HepG2 (cell line): ENCODE measurements around the gene ANO5. TPM values are rescaled to one million over a fixed set of nuclear protein-coding genes. Genes with fewer than 3 reads are reported as not detected.

Experiments
- ATAC-seq: fragments of 200-7000 bp; cut with Tn5 transposase; 3 replicates; pipeline ENCODE4 v1.9.1; 2020; ENCODE audit warnings: mild to moderate bottlenecking, moderate library complexity
- BruUV-seq: library from RNA; stranded (reverse); fragments of 400-500 nt; replicated peaks from 2 replicates; lab custom pipeline; 2021; lab: Mats Ljungman, UMichigan
- CTCF ChIA-PET: fragments of 300-600 bp; formaldehyde crosslinking; extraction: SDS; loops from one replicate; lab custom pipeline; 2021; ENCODE audit warnings: low total read pairs, inconsistent platforms, low intra/inter-chr PET ratio; lab: Yijun Ruan, JAX
- POLR2A ChIA-PET: fragments of 350-600 bp; sonication (Branson Sonifier 250); formaldehyde crosslinking; loops from one replicate; lab custom pipeline; 2020; ENCODE audit warnings: antibody characterized with exemption, inconsistent platforms; lab: Yijun Ruan, JAX
- DNase-seq: peaks from one replicate; pipeline ENCODE4 v3.0.0-alpha.2; 2015; ENCODE audit warnings: low spot score
- FAIRE-seq: peaks from 3 replicates; lab custom pipeline; 2011; peaks lifted over from hg19 to GRCh38; lab: Jason Lieb, UNC
- H2AFZ ChIP-seq: one replicate; pipeline ENCODE4 v1.6.1; 2011; ENCODE audit warnings: low read length, inconsistent platforms
- H3K27ac ChIP-seq: fragments of 300-600 bp; 3 replicates; pipeline ENCODE4 v1.8.0; 2011; ENCODE audit warnings: mixed run types, mild to moderate bottlenecking, mixed read lengths, low read length, inconsistent platforms; ENCODE audit not compliant: insufficient read depth; ENCODE audit errors: extremely low read length
- H3K27me3 ChIP-seq, 2 experiments: fragments of 200-600 bp in 1 of 2; 2 replicates in 1 of 2; 3 replicates in 1 of 2; pipeline versions ENCODE4 v1.6.0 to v1.8.0; 2011; ENCODE audit warnings: low read length in 2 of 2, mild to moderate bottlenecking in 2 of 2, moderate library complexity in 2 of 2, inconsistent platforms in 1 of 2; ENCODE audit not compliant: insufficient read depth in 2 of 2, control insufficient read depth in 1 of 2
- H3K36me3 ChIP-seq, 2 experiments: fragments of 200-600 bp in 1 of 2; replicated peaks in 1 of 2; 2 replicates in 1 of 2; 3 replicates in 1 of 2; pipeline versions ENCODE4 v1.5.1 to v1.8.0; 2011; ENCODE audit warnings: low read length in 2 of 2, inconsistent platforms in 1 of 2; ENCODE audit not compliant: insufficient read depth in 2 of 2, control insufficient read depth in 1 of 2
- H3K4me1 ChIP-seq: 2 replicates; pipeline ENCODE4 v1.5.1; 2012; ENCODE audit warnings: low read length, inconsistent platforms; ENCODE audit not compliant: insufficient read depth
- H3K4me2 ChIP-seq: 2 replicates; pipeline ENCODE4 v1.6.0; 2011; ENCODE audit warnings: low read depth, low read length, inconsistent platforms
- H3K4me3 ChIP-seq, 3 experiments: fragments of 200-600 bp in 1 of 3; sonication (generic), shearing (Covaris generic) in 1 of 3; replicated peaks in 1 of 3; 2 replicates each; pipeline ENCODE4 v1.5.1; 2011 to 2016; ENCODE audit warnings: low read length in 3 of 3, inconsistent platforms in 2 of 3, low read depth in 2 of 3, mild to moderate bottlenecking in 2 of 3, control low read depth in 1 of 3, mixed read lengths in 1 of 3; ENCODE audit not compliant: insufficient read depth in 1 of 3
- H3K79me2 ChIP-seq: one replicate; pipeline ENCODE4 v1.6.1; 2011; ENCODE audit warnings: low read length, inconsistent platforms; ENCODE audit not compliant: insufficient read depth
- H3K9ac ChIP-seq: 2 replicates; pipeline ENCODE4 v1.6.0; 2011; ENCODE audit warnings: mild to moderate bottlenecking, low read depth, low read length, inconsistent platforms; ENCODE audit not compliant: insufficient read depth
- H3K9me3 ChIP-seq: 2 replicates; pipeline ENCODE4 v1.5.1; 2012; ENCODE audit warnings: mild to moderate bottlenecking, low read length
- H4K20me1 ChIP-seq: 2 replicates; pipeline ENCODE4 v1.6.0; 2011; ENCODE audit warnings: inconsistent platforms, mild to moderate bottlenecking, low read length, moderate library complexity; ENCODE audit not compliant: insufficient read depth
- ARNT ChIP-seq: fragments of 450-650 bp; IDR thresholded peaks from 2 replicates; pipeline ENCODE4 v1.6.1; 2017
- GFI1 ChIP-seq: sonication (generic); formaldehyde crosslinking; IDR thresholded peaks from 2 replicates; pipeline ENCODE4 v1.5.0; 2020; ENCODE audit warnings: missing genetic modification reagents, mild to moderate bottlenecking, borderline replicate concordance
- HHEX ChIP-seq: IDR thresholded peaks from 2 replicates; pipeline ENCODE4 v1.6.1; 2016; ENCODE audit warnings: control low read depth
- KDM5A ChIP-seq: fragments of 200-600 bp; sonication (generic); IDR thresholded peaks from 2 replicates; pipeline ENCODE4 v1.7.0; 2018; ENCODE audit warnings: antibody characterized with exemption, mild to moderate bottlenecking, low read length, borderline replicate concordance
- NCOA2 ChIP-seq: sonication (generic); formaldehyde crosslinking; IDR thresholded peaks from 2 replicates; pipeline ENCODE4 v1.8.0; 2022; ENCODE audit warnings: inconsistent platforms
- SOX5 ChIP-seq: IDR thresholded peaks from 2 replicates; pipeline ENCODE4 v1.6.1; 2016; ENCODE audit warnings: borderline replicate concordance
- ZFP41 ChIP-seq: sonication (generic); formaldehyde crosslinking; IDR thresholded peaks from 2 replicates; pipeline ENCODE4 v1.4.0; 2020; ENCODE audit warnings: mild to moderate bottlenecking, missing genetic modification reagents, borderline replicate concordance
- ZNF7 ChIP-seq: IDR thresholded peaks from 2 replicates; pipeline ENCODE4 v1.6.1; 2016; ENCODE audit warnings: missing biosample characterization, missing genetic modification reagents
- WGBS: methylation state at CpG from one replicate; pipeline ENCODE4 v1.1.6; 2017; ENCODE audit warnings: low lambda C conversion rate; 5-methylcytosine and 5-hydroxymethylcytosine counted together
- in situ Hi-C: cut with HindIII; loops from 2 replicates; pipeline ENCODE4 v1.10.0; 2017; ENCODE audit warnings: low pct_unique_long_range_greater_than_20kb; ENCODE audit not compliant: extremely low pct_ligation_motif_present
- intact Hi-C: fragments of 100-400 bp; cut with micrococcal nuclease; formaldehyde crosslinking; loops from one replicate; pipeline ENCODE4 v1.10.0; 2022; ENCODE audit not compliant: unreplicated experiment
- polyA plus RNA-seq, 8 experiments: library from polyadenylated mRNA; depleted of rRNA in 3 of 8; stranded (reverse) in 7 of 8; unstranded in 1 of 8; fragments of >200 nt; fragmentation: Illumina TruSeq in 4 of 8; extraction: Trizol in 4 of 8; gene quantifications; 2 replicates each; pipeline versions ENCODE4 v1.2.1 to v1.2.3, GENCODE V29; 2011 to 2016; ENCODE audit warnings: low read depth in 4 of 8, missing spikeins in 1 of 8, mixed read lengths in 1 of 8; ENCODE audit not compliant: insufficient read depth in 1 of 8
- total RNA-seq, 5 experiments: library from RNA; depleted of rRNA; stranded (reverse); fragments of >200 nt; fragmentation: Illumina TruSeq; extraction: Trizol; gene quantifications; 2 replicates each; pipeline ENCODE4 v1.2.3, GENCODE V29; 2016; ENCODE audit warnings: low read depth in 1 of 5
- TF ChIP-seq, protein P1 (sequence below): sonication (generic); formaldehyde crosslinking; IDR thresholded peaks from 2 replicates; pipeline ENCODE4 v1.5.1; 2020; ENCODE audit warnings: mild to moderate bottlenecking, moderate library complexity, missing genetic modification reagents
- TF ChIP-seq, protein P2 (sequence below): sonication (generic); formaldehyde crosslinking; IDR thresholded peaks from 2 replicates; pipeline ENCODE4 v1.8.1; 2023; ENCODE audit warnings: mild to moderate bottlenecking, inconsistent platforms, moderate library complexity, missing genetic modification reagents, borderline replicate concordance
- TF ChIP-seq, protein P3 (sequence below): sonication (generic); formaldehyde crosslinking; IDR thresholded peaks from 2 replicates; pipeline ENCODE4 v1.8.0; 2022; ENCODE audit warnings: mild to moderate bottlenecking, missing genetic modification reagents, borderline replicate concordance
- TF ChIP-seq, protein P4 (sequence below): sonication (generic); formaldehyde crosslinking; IDR thresholded peaks from 2 replicates; pipeline ENCODE4 v1.4.0; 2020; ENCODE audit warnings: missing genetic modification reagents, borderline replicate concordance

ANO5 gene
- total and polyA plus RNA-seq, 2 of the 13 experiments (the other 11 are each of a cell fraction or from before 2014, with no cell fraction given): 0.02 to 0.03 TPM

DNA sequence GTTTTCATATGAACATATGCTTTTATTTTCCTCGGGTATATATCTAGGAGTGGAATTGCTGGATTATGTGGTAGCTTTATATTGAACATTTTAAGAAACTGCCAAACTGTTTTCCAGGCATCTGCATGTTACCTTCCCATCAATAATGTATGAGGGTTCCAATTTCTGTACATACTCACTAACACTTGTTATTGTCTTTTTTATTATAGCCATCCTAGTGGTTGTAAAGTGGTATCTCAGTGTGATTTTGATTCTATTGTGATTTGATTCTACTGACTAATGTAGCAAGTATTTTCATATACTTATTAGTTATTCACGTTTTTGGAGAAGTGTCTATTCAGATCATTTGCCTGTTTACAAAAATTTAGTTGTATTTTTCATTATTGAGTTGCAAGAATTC is 2.0 kb downstream of the ANO5 start:
- no peaks in the 10 kb centered on the region for H4K20me1 ChIP-seq
- intact Hi-C loops (no loop called here), in situ Hi-C loops (no loop called here)
- H3K4me3 ChIP-seq: no peak overlapping the region
- ATAC-seq: no peak
- no TSS peak for BruUV-seq
- 2% methylated on average over 2 of the region's 2 CpGs for whole genome bisulfite sequencing
- no peaks in the 10 kb centered on the region for H3K9me3 ChIP-seq
- no peak for FAIRE-seq
- POLR2A ChIA-PET: no interaction called here
- no peaks in the 10 kb centered on the region for H3K79me2 ChIP-seq
- H2AFZ ChIP-seq: no peak overlapping the region
- no peak overlapping the region for H3K27ac ChIP-seq
- no peaks in the 10 kb centered on the region for H3K4me1 ChIP-seq
- peaks cover 0 to 7% of the 10 kb centered on the region in 2 experiments; a peak in 2 of 5 replicates for H3K27me3 ChIP-seq
- no peaks in the 10 kb centered on the region for H3K36me3 ChIP-seq
- CTCF ChIA-PET: no interaction called here
- TF ChIP-seq, protein P1, sequence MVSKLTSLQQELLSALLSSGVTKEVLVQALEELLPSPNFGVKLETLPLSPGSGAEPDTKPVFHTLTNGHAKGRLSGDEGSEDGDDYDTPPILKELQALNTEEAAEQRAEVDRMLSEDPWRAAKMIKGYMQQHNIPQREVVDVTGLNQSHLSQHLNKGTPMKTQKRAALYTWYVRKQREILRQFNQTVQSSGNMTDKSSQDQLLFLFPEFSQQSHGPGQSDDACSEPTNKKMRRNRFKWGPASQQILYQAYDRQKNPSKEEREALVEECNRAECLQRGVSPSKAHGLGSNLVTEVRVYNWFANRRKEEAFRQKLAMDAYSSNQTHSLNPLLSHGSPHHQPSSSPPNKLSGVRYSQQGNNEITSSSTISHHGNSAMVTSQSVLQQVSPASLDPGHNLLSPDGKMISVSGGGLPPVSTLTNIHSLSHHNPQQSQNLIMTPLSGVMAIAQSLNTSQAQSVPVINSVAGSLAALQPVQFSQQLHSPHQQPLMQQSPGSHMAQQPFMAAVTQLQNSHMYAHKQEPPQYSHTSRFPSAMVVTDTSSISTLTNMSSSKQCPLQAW (CRISPR knock-in tag): no peak
- no peak for TF ChIP-seq SOX5 (CRISPR knock-in tag)
- TF ChIP-seq GFI1 (CRISPR knock-in tag): no peak
- TF ChIP-seq KDM5A: no peak
- TF ChIP-seq NCOA2 (CRISPR knock-in tag): no peak
- no peak for TF ChIP-seq HHEX (CRISPR knock-in tag)
- TF ChIP-seq ZFP41 (CRISPR knock-in tag): no peak
- TF ChIP-seq, protein P2, sequence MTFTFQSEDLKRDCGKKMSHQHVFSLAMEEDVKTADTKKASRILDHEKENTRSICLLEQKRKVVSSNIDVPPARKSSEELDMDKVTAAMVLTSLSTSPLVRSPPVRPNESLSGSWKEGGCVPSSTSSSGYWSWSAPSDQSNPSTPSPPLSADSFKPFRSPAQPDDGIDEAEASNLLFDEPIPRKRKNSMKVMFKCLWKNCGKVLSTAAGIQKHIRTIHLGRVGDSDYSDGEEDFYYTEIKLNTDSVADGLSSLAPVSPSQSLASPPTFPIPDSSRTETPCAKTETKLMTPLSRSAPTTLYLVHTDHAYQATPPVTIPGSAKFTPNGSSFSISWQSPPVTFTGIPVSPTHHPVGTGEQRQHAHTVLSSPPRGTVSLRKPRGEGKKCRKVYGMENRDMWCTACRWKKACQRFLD (CRISPR knock-in tag): no peak
- TF ChIP-seq ARNT: no peak
- TF ChIP-seq, protein P3, sequence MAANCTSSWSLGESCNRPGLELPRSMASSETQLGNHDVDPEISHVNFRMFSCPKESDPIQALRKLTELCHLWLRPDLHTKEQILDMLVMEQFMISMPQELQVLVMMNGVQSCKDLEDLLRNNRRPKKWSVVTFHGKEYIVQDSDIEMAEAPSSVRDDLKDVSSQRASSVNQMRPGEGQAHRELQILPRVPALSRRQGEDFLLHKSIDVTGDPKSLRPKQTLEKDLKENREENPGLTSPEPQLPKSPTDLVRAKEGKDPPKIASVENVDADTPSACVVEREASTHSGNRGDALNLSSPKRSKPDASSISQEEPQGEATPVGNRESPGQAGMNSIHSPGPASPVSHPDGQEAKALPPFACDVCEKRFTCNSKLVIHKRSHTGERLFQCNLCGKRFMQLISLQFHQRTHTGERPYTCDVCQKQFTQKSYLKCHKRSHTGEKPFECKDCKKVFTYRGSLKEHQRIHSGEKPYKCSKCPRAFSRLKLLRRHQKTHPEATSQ (CRISPR knock-in tag): no peak
- TF ChIP-seq ZNF7: no peak
- TF ChIP-seq, protein P4, sequence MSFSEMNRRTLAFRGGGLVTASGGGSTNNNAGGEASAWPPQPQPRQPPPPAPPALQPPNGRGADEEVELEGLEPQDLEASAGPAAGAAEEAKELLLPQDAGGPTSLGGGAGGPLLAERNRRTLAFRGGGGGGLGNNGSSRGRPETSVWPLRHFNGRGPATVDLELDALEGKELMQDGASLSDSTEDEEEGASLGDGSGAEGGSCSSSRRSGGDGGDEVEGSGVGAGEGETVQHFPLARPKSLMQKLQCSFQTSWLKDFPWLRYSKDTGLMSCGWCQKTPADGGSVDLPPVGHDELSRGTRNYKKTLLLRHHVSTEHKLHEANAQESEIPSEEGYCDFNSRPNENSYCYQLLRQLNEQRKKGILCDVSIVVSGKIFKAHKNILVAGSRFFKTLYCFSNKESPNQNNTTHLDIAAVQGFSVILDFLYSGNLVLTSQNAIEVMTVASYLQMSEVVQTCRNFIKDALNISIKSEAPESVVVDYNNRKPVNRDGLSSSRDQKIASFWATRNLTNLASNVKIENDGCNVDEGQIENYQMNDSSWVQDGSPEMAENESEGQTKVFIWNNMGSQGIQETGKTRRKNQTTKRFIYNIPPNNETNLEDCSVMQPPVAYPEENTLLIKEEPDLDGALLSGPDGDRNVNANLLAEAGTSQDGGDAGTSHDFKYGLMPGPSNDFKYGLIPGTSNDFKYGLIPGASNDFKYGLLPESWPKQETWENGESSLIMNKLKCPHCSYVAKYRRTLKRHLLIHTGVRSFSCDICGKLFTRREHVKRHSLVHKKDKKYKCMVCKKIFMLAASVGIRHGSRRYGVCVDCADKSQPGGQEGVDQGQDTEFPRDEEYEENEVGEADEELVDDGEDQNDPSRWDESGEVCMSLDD (CRISPR knock-in tag): no peak
- DNase-seq: no peak
- no peak overlapping the region for H3K4me2 ChIP-seq
- H3K9ac ChIP-seq: no peak overlapping the region
